ENCODE data around the gene SEC16B. TPM values are rescaled to one million over a fixed set of nuclear protein-coding genes. Genes with fewer than 3 reads are reported as not detected.

SEC16B gene
- total RNA-seq, 1 experiment from 2014 or later = 0.07 TPM

GRCh38 chr1:177981200-177981599 is 11.3 kb upstream of the SEC16B start:
- no peaks in the 10 kb centered on the region for H3K36me3 ChIP-seq (ENCODE audit: low read depth, low read length)
- H3K9me3 ChIP-seq (ENCODE audit: low read length) = no peaks in the 10 kb centered on the region
- BruUV-seq (replicated peaks) = no TSS peak
- H4K20me1 ChIP-seq (ENCODE audit: low read length) = no peaks in the 10 kb centered on the region
- DNase-seq (no peak), ATAC-seq (no peak)
- H2AFZ ChIP-seq (ENCODE audit: low read length) = no peak overlapping the region
- no peaks in the 10 kb centered on the region for H3K9me2 ChIP-seq (replicated peaks; ENCODE audit: low read length)
- H3K9ac ChIP-seq (ENCODE audit: low read length) = no peak overlapping the region
- H3K27me3 ChIP-seq (ENCODE audit: low read length) = no peaks in the 10 kb centered on the region
- POLR2A ChIA-PET (ENCODE audit: unreplicated experiment) = no interaction called here
- no peak for TF ChIP-seq EZH2 (IDR thresholded peaks at IDR 0.05; ENCODE audit: low read length, unreplicated experiment)
- intact Hi-C loops (cut with micrococcal nuclease) = no loop called here
- no peak overlapping the region for H3K27ac ChIP-seq (ENCODE audit: low read length)
- no peak overlapping the region for H3K4me3 ChIP-seq (ENCODE audit: low read length)
- no peaks in the 10 kb centered on the region for H3K79me2 ChIP-seq (ENCODE audit: low read length)
- no peak overlapping the region for H3K4me2 ChIP-seq (ENCODE audit: low read length)
- CTCF ChIA-PET = no interaction called here
- H3K4me1 ChIP-seq (ENCODE audit: insufficient read depth, low read length) = no peaks in the 10 kb centered on the region
- H3F3A ChIP-seq (ENCODE audit: low read length, unreplicated experiment) = no peaks in the 10 kb centered on the region

GRCh38 chr1:177979272-177979671 is 9.4 kb upstream of the SEC16B start:
- POLR2A ChIA-PET (ENCODE audit: unreplicated experiment) = no interaction called here
- Histone ChIP-seq H3K27ac (ENCODE audit: low read length) (no peak overlapping the region), H3K4me3 (ENCODE audit: low read length) (no peak overlapping the region), H3K79me2 (ENCODE audit: low read length) (no peaks in the 10 kb centered on the region), H2AFZ (ENCODE audit: low read length) (no peak overlapping the region), H3K36me3 (ENCODE audit: low read depth, low read length) (no peaks in the 10 kb centered on the region), H3K4me2 (ENCODE audit: low read length) (no peak overlapping the region), H3F3A (ENCODE audit: low read length, unreplicated experiment) (no peaks in the 10 kb centered on the region), H4K20me1 (ENCODE audit: low read length) (no peaks in the 10 kb centered on the region), H3K27me3 (ENCODE audit: low read length) (no peaks in the 10 kb centered on the region), H3K9ac (ENCODE audit: low read length) (no peak overlapping the region), H3K4me1 (ENCODE audit: insufficient read depth, low read length) (no peaks in the 10 kb centered on the region), H3K9me2 (replicated peaks; ENCODE audit: low read length) (no peaks in the 10 kb centered on the region), H3K9me3 (ENCODE audit: low read length) (no peaks in the 10 kb centered on the region)
- ATAC-seq (no peak), DNase-seq (no peak)
- CTCF ChIA-PET = no interaction called here
- BruUV-seq (replicated peaks) = no TSS peak
- TF ChIP-seq EZH2 (IDR thresholded peaks at IDR 0.05; ENCODE audit: low read length, unreplicated experiment) (no peak), CTCF (conservative IDR thresholded peaks at IDR 0.05; ENCODE audit: low read depth, low read length) (no peak)
- intact Hi-C loops (cut with micrococcal nuclease) = no loop called here

GRCh38 chr1:177978530-177978929 is 8.7 kb upstream of the SEC16B start:
- no peaks in the 10 kb centered on the region for H3K27me3 ChIP-seq (ENCODE audit: low read length)
- H3F3A ChIP-seq (ENCODE audit: low read length, unreplicated experiment) = no peaks in the 10 kb centered on the region
- ATAC-seq (no peak), DNase-seq (no peak)
- POLR2A ChIA-PET (ENCODE audit: unreplicated experiment) = no interaction called here
- intact Hi-C loops (cut with micrococcal nuclease) = no loop called here
- no peaks in the 10 kb centered on the region for H3K36me3 ChIP-seq (ENCODE audit: low read depth, low read length)
- no peaks in the 10 kb centered on the region for H3K4me1 ChIP-seq (ENCODE audit: insufficient read depth, low read length)
- H2AFZ ChIP-seq (ENCODE audit: low read length) = no peak overlapping the region
- TF ChIP-seq CTCF (conservative IDR thresholded peaks at IDR 0.05; ENCODE audit: low read depth, low read length) = no peak
- TF ChIP-seq EZH2 (IDR thresholded peaks at IDR 0.05; ENCODE audit: low read length, unreplicated experiment) = no peak
- no peak for TF ChIP-seq EZH2phosphoT487 (IDR thresholded peaks at IDR 0.05; ENCODE audit: borderline replicate concordance, low read length)
- no peak overlapping the region for H3K4me3 ChIP-seq (ENCODE audit: low read length)
- BruUV-seq (replicated peaks) = no TSS peak
- no peak overlapping the region for H3K27ac ChIP-seq (ENCODE audit: low read length)
- H3K9me3 ChIP-seq (ENCODE audit: low read length) = no peaks in the 10 kb centered on the region
- no peak overlapping the region for H3K4me2 ChIP-seq (ENCODE audit: low read length)
- H3K9ac ChIP-seq (ENCODE audit: low read length) = no peak overlapping the region
- H3K9me2 ChIP-seq (replicated peaks; ENCODE audit: low read length) = no peaks in the 10 kb centered on the region
- H3K79me2 ChIP-seq (ENCODE audit: low read length) = no peaks in the 10 kb centered on the region
- H4K20me1 ChIP-seq (ENCODE audit: low read length) = no peaks in the 10 kb centered on the region
- CTCF ChIA-PET = no interaction called here
